Hematopoietic multipotent progenitor cell (in vitro differentiated cells): ENCODE results near the gene KRTAP10-2. TPM values are rescaled to one million over a fixed set of nuclear protein-coding genes. Genes with fewer than 3 reads are reported as not detected.
"Not testable (repeated sequence)": the region's sequence is repeated elsewhere in the genome, so short reads cannot be mapped to it uniquely, and the experiment has no call there.

ENCODE experiments used
- DNase-seq, 3 donors: peaks; one replicate each; pipeline ENCODE4 v3.0.0-alpha.2; 2011 to 2015; ENCODE audit warnings: low read depth in 2 of 3, low spot score in 2 of 3
- total RNA-seq: library from RNA; depleted of rRNA; stranded (reverse); fragments of >200 nt; gene quantifications from one replicate; pipeline ENCODE4 v1.2.3, GENCODE V29; 2012

The KRTAP10-2 gene
- total RNA-seq, 1 donor = not detected

DNA sequence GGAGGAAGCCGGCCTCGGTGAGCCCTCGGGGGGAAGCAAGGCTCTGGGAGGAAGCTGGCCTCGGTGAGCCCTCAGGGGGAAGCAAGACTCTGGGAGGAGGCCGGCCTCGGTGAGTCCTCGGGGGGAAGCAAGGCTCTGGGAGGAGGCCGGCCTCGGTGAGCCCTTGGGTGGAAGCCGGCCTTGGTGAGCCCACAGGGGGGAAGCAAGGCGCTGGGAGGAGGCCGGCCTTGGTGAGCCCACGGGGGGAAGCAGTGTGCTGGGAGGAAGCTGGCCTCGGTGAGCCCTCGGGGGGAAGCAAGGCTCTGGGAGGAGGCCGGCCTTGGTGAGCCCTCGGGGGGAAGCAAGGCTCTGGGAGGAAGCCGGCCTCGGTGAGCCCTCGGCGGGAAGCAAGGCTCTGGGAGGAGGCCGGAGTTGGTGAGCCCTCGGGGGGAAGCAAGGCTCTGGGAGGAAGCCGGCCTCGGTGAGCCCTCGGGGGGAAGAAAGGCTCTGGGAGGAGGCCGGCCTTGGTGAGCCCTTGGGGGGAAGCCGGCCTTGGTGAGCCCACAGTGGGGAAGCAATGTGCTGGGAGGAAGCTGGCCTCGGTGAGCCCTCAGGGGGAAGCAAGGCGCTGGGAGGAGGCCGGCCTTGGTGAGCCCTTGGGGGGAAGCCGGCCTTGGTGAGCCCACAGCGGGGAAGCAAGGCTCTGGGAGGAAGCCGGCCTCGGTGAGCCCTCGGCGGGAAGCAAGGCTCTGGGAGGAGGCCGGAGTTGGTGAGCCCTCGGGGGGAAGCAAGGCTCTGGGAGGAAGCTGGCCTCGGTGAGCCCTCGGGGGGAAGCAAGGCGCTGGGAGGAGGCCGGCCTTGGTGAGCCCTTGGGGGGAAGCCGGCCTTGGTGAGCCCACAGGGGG is 48.1 kb downstream of the KRTAP10-2 start:
- not testable (repeated sequence) for DNase-seq

DNA sequence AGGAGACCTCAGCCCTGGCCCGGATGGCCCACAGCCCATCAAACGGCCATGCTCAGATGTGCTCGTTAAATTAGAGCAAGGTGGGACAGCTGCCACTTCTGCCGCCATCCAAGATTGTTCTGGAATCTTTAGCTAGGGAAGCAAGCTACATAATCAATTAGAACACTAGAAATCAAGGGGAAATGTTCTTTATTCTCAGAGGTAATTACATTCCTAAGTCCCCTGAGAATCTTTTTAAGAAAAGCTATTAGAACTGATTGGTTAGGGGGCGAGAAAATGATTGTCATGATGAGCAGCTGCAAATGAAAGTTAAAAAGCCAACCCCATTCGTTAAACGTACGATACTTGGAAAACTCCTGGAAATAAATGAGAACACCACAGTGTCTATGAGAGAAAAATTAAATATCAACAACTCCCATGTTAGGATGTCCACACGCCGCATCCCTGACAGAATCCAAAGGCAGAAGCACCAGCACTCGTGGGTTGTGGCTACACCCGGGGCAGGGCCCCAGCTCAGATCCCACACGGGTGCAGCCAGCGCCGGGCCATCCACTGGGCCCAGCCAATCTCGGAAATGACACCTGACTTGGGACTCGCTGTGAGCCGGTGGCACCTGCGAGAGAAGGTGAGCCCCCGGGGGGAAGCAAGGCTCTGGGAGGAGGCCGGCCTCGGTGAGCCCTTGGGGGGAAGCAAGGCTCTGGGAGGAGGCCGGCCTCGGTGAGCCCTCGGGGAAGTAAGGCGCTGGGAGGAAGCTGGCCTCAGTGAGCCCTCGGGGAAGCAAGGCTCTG is 48.9 kb downstream of the KRTAP10-2 start:
- DNase-seq = no peak

Other genes starting within 250 kb of the KRTAP10-2 start
- gene CFAP410, start 212.1 kb downstream of the KRTAP10-2 start, total RNA-seq = 19.7 TPM
- gene TRPM2, start 197.9 kb downstream of the KRTAP10-2 start, total RNA-seq = 3.5 TPM
- gene LRRC3, start 96.0 kb downstream of the KRTAP10-2 start, total RNA-seq = 1.1 TPM
- not detected for gene KRTAP10-1, start 11.3 kb downstream of the KRTAP10-2 start, total RNA-seq
- gene KRTAP10-3, start 7.3 kb upstream of the KRTAP10-2 start, total RNA-seq = not detected
- gene KRTAP10-4, start 22.2 kb upstream of the KRTAP10-2 start, total RNA-seq = not detected
- not detected for gene KRTAP10-5, start 29.1 kb upstream of the KRTAP10-2 start, total RNA-seq
- gene KRTAP10-6, start 41.0 kb upstream of the KRTAP10-2 start, total RNA-seq = not detected
- gene KRTAP10-7, start 49.1 kb upstream of the KRTAP10-2 start, total RNA-seq = under 0.01 TPM
- not detected for gene KRTAP10-8, start 60.6 kb upstream of the KRTAP10-2 start, total RNA-seq
- not detected for gene KRTAP10-9, start 75.6 kb upstream of the KRTAP10-2 start, total RNA-seq
- not detected for gene KRTAP10-10, start 85.9 kb upstream of the KRTAP10-2 start, total RNA-seq
- not detected for gene KRTAP10-11, start 94.9 kb upstream of the KRTAP10-2 start, total RNA-seq
- not detected for gene KRTAP12-4, start 103.2 kb upstream of the KRTAP10-2 start, total RNA-seq
- gene KRTAP12-3, start 106.4 kb upstream of the KRTAP10-2 start, total RNA-seq = not detected
- under 0.01 TPM for gene KRTAP12-2, start 115.4 kb upstream of the KRTAP10-2 start, total RNA-seq
- not detected for gene KRTAP12-1, start 130.7 kb upstream of the KRTAP10-2 start, total RNA-seq
- gene KRTAP10-12, start 145.7 kb upstream of the KRTAP10-2 start, total RNA-seq = not detected
- gene TSPEAR, start 160.1 kb upstream of the KRTAP10-2 start, total RNA-seq = not detected